HepG2 (cell line): ENCODE data around the gene CCDC157. TPM values are rescaled to one million over a fixed set of nuclear protein-coding genes. Genes with fewer than 3 reads are reported as not detected.
A peak's percentile ranks its signal among the peaks of the same experiment; 100 is the strongest.

Experiments
- ARHGAP35 ChIP-seq: sonication (generic); formaldehyde crosslinking; IDR thresholded peaks from 2 replicates; pipeline ENCODE4 v1.9.0; 2022; ENCODE audit warnings: mild to moderate bottlenecking, inconsistent platforms, moderate library complexity, missing genetic modification reagents, borderline replicate concordance
- ELF4 ChIP-seq: sonication (generic); formaldehyde crosslinking; IDR thresholded peaks from 2 replicates; pipeline ENCODE4 v1.5.0; 2020; ENCODE audit warnings: missing genetic modification reagents, mild to moderate bottlenecking, moderate library complexity, borderline replicate concordance
- GATA4 ChIP-seq: sonication (generic); IDR thresholded peaks from 2 replicates; pipeline ENCODE4 v1.6.1; 2016; ENCODE audit warnings: antibody characterized with exemption, low read depth, borderline replicate concordance
- GMEB1 ChIP-seq: sonication (generic); formaldehyde crosslinking; IDR thresholded peaks from 2 replicates; pipeline ENCODE4 v1.5.1; 2020; ENCODE audit warnings: missing genetic modification reagents, mild to moderate bottlenecking, borderline replicate concordance
- HNRNPLL ChIP-seq: fragments of 200-400 bp; formaldehyde crosslinking; IDR thresholded peaks from 2 replicates; pipeline ENCODE4 v1.6.1; 2017; ENCODE audit warnings: mild to moderate bottlenecking, low read depth, low read length; ENCODE audit not compliant: poor library complexity, severe bottlenecking
- KLF16 ChIP-seq, 2 experiments: sonication (generic) in 1 of 2; formaldehyde crosslinking in 1 of 2; IDR thresholded peaks; 2 replicates each; pipeline versions ENCODE4 v1.6.1 to v1.8.0; 2016 to 2023; ENCODE audit warnings: missing genetic modification reagents in 2 of 2, missing compliant biosample characterization in 1 of 2
- MZF1 ChIP-seq: sonication (generic); formaldehyde crosslinking; IDR thresholded peaks from 2 replicates; pipeline ENCODE4 v1.8.1; 2023; ENCODE audit warnings: mild to moderate bottlenecking, missing genetic modification reagents, borderline replicate concordance
- NFAT5 ChIP-seq: sonication (generic); formaldehyde crosslinking; IDR thresholded peaks from 2 replicates; pipeline ENCODE4 v1.4.0; 2020; ENCODE audit warnings: missing genetic modification reagents
- SAFB2 ChIP-seq: sonication (generic); formaldehyde crosslinking; IDR thresholded peaks from 2 replicates; pipeline ENCODE4 v1.5.1; 2020; ENCODE audit warnings: missing genetic modification reagents, low read depth, mild to moderate bottlenecking, borderline replicate concordance
- SKI ChIP-seq: fragments of 450-650 bp; IDR thresholded peaks from one replicate; pipeline ENCODE4 v1.6.1; 2018; ENCODE audit warnings: mild to moderate bottlenecking; ENCODE audit not compliant: partially characterized antibody
- SNAPC4 ChIP-seq: sonication (generic); formaldehyde crosslinking; IDR thresholded peaks from 2 replicates; pipeline ENCODE4 v1.4.0; 2020; ENCODE audit warnings: mild to moderate bottlenecking, missing genetic modification reagents
- ZNF17 ChIP-seq: sonication (generic); formaldehyde crosslinking; IDR thresholded peaks from 2 replicates; pipeline ENCODE4 v1.5.0; 2020; ENCODE audit warnings: mild to moderate bottlenecking, missing genetic modification reagents
- ZNF451 ChIP-seq: sonication (generic); formaldehyde crosslinking; IDR thresholded peaks from 2 replicates; pipeline ENCODE4 v1.5.0; 2020; ENCODE audit warnings: mild to moderate bottlenecking, missing genetic modification reagents
- ZNF501 ChIP-seq: sonication (generic); formaldehyde crosslinking; IDR thresholded peaks from 2 replicates; pipeline ENCODE4 v1.5.1; 2020; ENCODE audit warnings: mild to moderate bottlenecking, moderate library complexity, missing genetic modification reagents
- ZNF549 ChIP-seq: sonication (generic); formaldehyde crosslinking; IDR thresholded peaks from 2 replicates; pipeline ENCODE4 v1.5.0; 2020; ENCODE audit warnings: missing genetic modification reagents
- ZNF598 ChIP-seq: sonication (generic); formaldehyde crosslinking; IDR thresholded peaks from 2 replicates; pipeline ENCODE4 v1.5.1; 2020; ENCODE audit warnings: mild to moderate bottlenecking, missing genetic modification reagents, borderline replicate concordance
- polyA plus RNA-seq, 8 experiments: library from polyadenylated mRNA; depleted of rRNA in 3 of 8; stranded (reverse) in 7 of 8; unstranded in 1 of 8; fragments of >200 nt; fragmentation: Illumina TruSeq in 4 of 8; extraction: Trizol in 4 of 8; gene quantifications; 2 replicates each; pipeline versions ENCODE4 v1.2.1 to v1.2.3, GENCODE V29; 2011 to 2016; ENCODE audit warnings: low read depth in 4 of 8, missing spikeins in 1 of 8, mixed read lengths in 1 of 8; ENCODE audit not compliant: insufficient read depth in 1 of 8
- total RNA-seq, 5 experiments: library from RNA; depleted of rRNA; stranded (reverse); fragments of >200 nt; fragmentation: Illumina TruSeq; extraction: Trizol; gene quantifications; 2 replicates each; pipeline ENCODE4 v1.2.3, GENCODE V29; 2016; ENCODE audit warnings: low read depth in 1 of 5

Gene CCDC157
- total and polyA plus RNA-seq, 2 of the 13 experiments (the other 11 are each of a cell fraction or from before 2014, with no cell fraction given), result 1.4 to 1.6 TPM

GRCh38 chr22:30425616-30426387 is 69.0 kb downstream of the CCDC157 start, which contains the start of gene MTFP1 (continued):
- TF ChIP-seq SNAPC4 (CRISPR knock-in tag) (no peak), ZNF17 (CRISPR knock-in tag) (no peak), HNRNPLL (peak; percentile 64), ZNF598 (CRISPR knock-in tag) (peak; percentile 51; the same call in 1 of the 2 replicates), ARHGAP35 (CRISPR knock-in tag) (0 out of 2 replicates have a peak, but pooled peaks have one; percentile 70), ZNF451 (CRISPR knock-in tag) (peak; percentile 49; the same call in 1 of the 2 replicates), ZNF549 (CRISPR knock-in tag) (no peak), NFAT5 (no peak), ELF4 (CRISPR knock-in tag) (0 out of 2 replicates have a peak, but pooled peaks have one; percentile 19), KLF16 (CRISPR knock-in tag; IDR thresholded peaks at IDR 0.05) (peak in 1 of 2 experiments; percentile 52; a peak in 1 of 4 replicates), ZNF501 (peak; percentile 57; the same call in 1 of the 2 replicates), MZF1 (CRISPR knock-in tag) (no peak), SKI (peak; percentile 22), GATA4 (0 out of 2 replicates have a peak, but pooled peaks have one; percentile 46), SAFB2 (CRISPR knock-in tag) (peak; percentile 50; the same call in 1 of the 2 replicates), GMEB1 (CRISPR knock-in tag) (peak; percentile 64)
